ENCODE results near the gene SHLD2.

SHLD2 gene

DNA sequence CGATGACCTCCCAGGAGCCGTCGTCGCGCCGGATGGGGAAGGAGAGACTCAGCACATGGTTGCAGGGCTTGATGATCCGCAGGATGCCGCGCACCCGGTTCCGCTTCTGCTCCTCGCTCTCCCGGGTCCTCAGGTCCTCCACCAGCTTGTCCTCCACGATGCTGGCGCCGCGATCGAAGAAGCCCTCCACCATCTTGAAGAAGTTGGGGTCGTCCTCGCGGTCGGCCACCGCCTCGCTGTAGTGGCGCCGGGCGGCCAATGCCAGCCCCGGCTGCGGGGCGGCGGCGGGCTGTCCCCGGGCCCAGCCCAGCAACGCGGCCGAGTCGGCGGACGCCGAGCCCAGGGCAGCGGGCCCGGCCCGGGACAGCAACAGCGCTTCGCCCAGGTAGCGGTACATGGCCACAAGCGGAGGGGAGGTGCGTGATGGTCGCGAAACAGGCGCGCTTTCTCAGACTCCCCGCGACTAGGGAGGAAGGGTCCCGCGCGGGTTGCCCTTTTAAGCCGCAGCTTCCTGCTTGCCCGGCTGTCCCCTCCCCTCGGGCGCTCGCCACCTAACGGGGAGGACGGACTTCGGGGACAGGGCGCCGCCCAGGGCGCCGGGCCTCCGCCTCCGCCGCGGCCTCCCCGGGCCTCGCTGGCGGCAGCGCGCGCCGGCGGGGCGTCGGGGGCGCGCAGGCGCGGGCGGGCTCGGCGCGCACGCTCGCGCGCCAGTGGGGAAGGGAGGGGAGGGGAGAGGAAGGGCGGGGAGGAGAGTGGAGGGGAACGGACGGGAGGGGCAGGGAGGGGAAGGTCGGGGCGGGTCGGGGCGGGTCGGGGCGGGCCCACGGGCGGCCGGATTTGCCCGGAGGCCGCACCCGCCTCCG, at the start of gene SHLD2, which contains the start of gene GLUD1:
TSS of gene SHLD2 (plus strand) at position 834 of the 863 bp plus-strand sequence. CDS start 56,149 bp downstream, outside the sequence.
TSS of gene GLUD1 (minus strand) at position 471 of the 863 bp plus-strand sequence. CDS start at position 397, 74 bp downstream.
- Histone ChIP-seq H3K4me3 (ENCODE audit: low read length) (peak within 1 kb of the TSS; percentile 89), H3K27ac (ENCODE audit: low read length) (no peak within 1 kb of the TSS), H3K9me3 (ENCODE audit: control insufficient read depth, low read depth, low read length) (no peaks in the 10 kb centered on the region), H3K27me3 (ENCODE audit: control insufficient read depth, insufficient read depth, low read length) (no peaks in the 10 kb centered on the region), H3K9ac (ENCODE audit: low read length) (peak within 1 kb of the TSS; percentile 65), H3K4me1 (ENCODE audit: control insufficient read depth, low read depth, low read length) (peaks cover 16% of the 10 kb centered on the region), H3K36me3 (ENCODE audit: control insufficient read depth, low read depth, low read length) (peaks cover 1% of the 10 kb centered on the region)

- Histone ChIP-seq H3K9me3 (ENCODE audit: control insufficient read depth, low read depth, low read length) (no peaks in the 10 kb centered on the region), H3K27me3 (ENCODE audit: control insufficient read depth, insufficient read depth, low read length) (no peaks in the 10 kb centered on the region), H3K36me3 (ENCODE audit: control insufficient read depth, low read depth, low read length) (peaks cover 12% of the 10 kb centered on the region), H3K4me3 (ENCODE audit: low read length) (no peak overlapping the region), H3K4me1 (ENCODE audit: control insufficient read depth, low read depth, low read length) (no peaks in the 10 kb centered on the region), H3K9ac (ENCODE audit: low read length) (no peak overlapping the region), H3K27ac (ENCODE audit: low read length) (no peak overlapping the region)
Measured at GRCh38 chr10:87045434-87045938, 49.5 kb upstream of the SHLD2 start.

DNA sequence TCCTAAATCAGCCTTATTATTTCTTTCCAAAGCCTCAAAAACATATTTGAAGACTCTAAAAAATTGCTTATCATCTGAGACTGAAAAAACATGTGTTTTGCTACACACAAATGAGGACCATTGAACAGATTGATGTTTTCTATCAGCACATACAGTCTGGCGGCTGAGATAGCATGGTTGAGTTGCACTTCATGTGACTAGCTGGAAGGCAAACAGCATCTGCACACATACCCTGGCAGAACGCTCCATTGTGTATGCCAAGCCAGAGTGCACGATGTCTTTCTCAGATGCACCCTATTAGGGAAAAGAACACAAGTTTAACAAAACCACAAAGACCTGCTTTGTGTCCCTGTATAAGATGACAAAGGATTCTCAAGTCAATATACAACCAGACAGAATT, 41.9 kb upstream of the SHLD2 start:
- H3K9ac ChIP-seq (ENCODE audit: low read length): no peak overlapping the region
- H3K27me3 ChIP-seq (ENCODE audit: control insufficient read depth, insufficient read depth, low read length): no peaks in the 10 kb centered on the region
- H3K36me3 ChIP-seq (ENCODE audit: control insufficient read depth, low read depth, low read length): peaks cover 40% of the 10 kb centered on the region

GRCh38 chr10:87053577-87054181, 41.3 kb upstream of the SHLD2 start:
- Histone ChIP-seq H3K36me3 (ENCODE audit: control insufficient read depth, low read depth, low read length) (peaks cover 45% of the 10 kb centered on the region), H3K27me3 (ENCODE audit: control insufficient read depth, insufficient read depth, low read length) (no peaks in the 10 kb centered on the region), H3K4me1 (ENCODE audit: control insufficient read depth, low read depth, low read length) (no peaks in the 10 kb centered on the region), H3K9ac (ENCODE audit: low read length) (no peak overlapping the region), H3K4me3 (ENCODE audit: low read length) (no peak overlapping the region), H3K27ac (ENCODE audit: low read length) (no peak overlapping the region), H3K9me3 (ENCODE audit: control insufficient read depth, low read depth, low read length) (no peaks in the 10 kb centered on the region)

More for the DNA sequence above, 41.9 kb upstream of the SHLD2 start:
- Histone ChIP-seq H3K9me3 (ENCODE audit: control insufficient read depth, low read depth, low read length) (no peaks in the 10 kb centered on the region), H3K4me3 (ENCODE audit: low read length) (no peak overlapping the region), H3K27ac (ENCODE audit: low read length) (no peak overlapping the region), H3K4me1 (ENCODE audit: control insufficient read depth, low read depth, low read length) (no peaks in the 10 kb centered on the region)

GRCh38 chr10:87054373-87055295, 40.4 kb upstream of the SHLD2 start:
- Histone ChIP-seq H3K9me3 (ENCODE audit: control insufficient read depth, low read depth, low read length) (no peaks in the 10 kb centered on the region), H3K4me1 (ENCODE audit: control insufficient read depth, low read depth, low read length) (no peaks in the 10 kb centered on the region), H3K27me3 (ENCODE audit: control insufficient read depth, insufficient read depth, low read length) (no peaks in the 10 kb centered on the region), H3K27ac (ENCODE audit: low read length) (no peak overlapping the region), H3K9ac (ENCODE audit: low read length) (no peak overlapping the region), H3K4me3 (ENCODE audit: low read length) (no peak overlapping the region), H3K36me3 (ENCODE audit: control insufficient read depth, low read depth, low read length) (peaks cover 51% of the 10 kb centered on the region)

GRCh38 chr10:87058171-87058570, 36.8 kb upstream of the SHLD2 start:
- H3K4me3 ChIP-seq (ENCODE audit: low read length): no peak overlapping the region
- no peaks in the 10 kb centered on the region for H3K27me3 ChIP-seq (ENCODE audit: control insufficient read depth, insufficient read depth, low read length)
- no peak overlapping the region for H3K27ac ChIP-seq (ENCODE audit: low read length)
- H3K9ac ChIP-seq (ENCODE audit: low read length): no peak overlapping the region
- no peaks in the 10 kb centered on the region for H3K4me1 ChIP-seq (ENCODE audit: control insufficient read depth, low read depth, low read length)
- H3K9me3 ChIP-seq (ENCODE audit: control insufficient read depth, low read depth, low read length): no peaks in the 10 kb centered on the region
- H3K36me3 ChIP-seq (ENCODE audit: control insufficient read depth, low read depth, low read length): peaks cover 58% of the 10 kb centered on the region

DNA sequence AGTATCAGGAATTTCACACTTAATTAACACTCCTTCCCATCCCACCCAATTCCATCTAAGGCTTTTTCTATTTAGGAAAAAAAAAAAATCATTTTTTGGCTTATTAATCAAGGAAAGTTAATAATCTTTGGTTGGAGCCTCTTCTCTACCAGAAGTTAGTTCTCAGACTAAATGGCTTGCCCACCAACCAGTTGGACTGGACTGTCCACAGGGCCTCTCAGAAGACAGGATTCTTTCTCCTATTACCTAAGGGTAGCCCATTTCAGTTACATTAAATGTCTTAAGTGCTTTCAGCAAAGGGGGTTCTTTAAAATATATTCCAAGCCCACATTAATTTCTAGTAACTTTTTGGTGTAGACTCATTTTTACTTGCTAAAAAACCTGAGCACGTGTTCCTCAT, 35.6 kb upstream of the SHLD2 start:
- no peak overlapping the region for H3K9ac ChIP-seq (ENCODE audit: low read length)
- no peaks in the 10 kb centered on the region for H3K27me3 ChIP-seq (ENCODE audit: control insufficient read depth, insufficient read depth, low read length)
- no peak overlapping the region for H3K27ac ChIP-seq (ENCODE audit: low read length)
- H3K36me3 ChIP-seq (ENCODE audit: control insufficient read depth, low read depth, low read length): peaks cover 54% of the 10 kb centered on the region
- no peak overlapping the region for H3K4me3 ChIP-seq (ENCODE audit: low read length)
- no peaks in the 10 kb centered on the region for H3K9me3 ChIP-seq (ENCODE audit: control insufficient read depth, low read depth, low read length)
- no peaks in the 10 kb centered on the region for H3K4me1 ChIP-seq (ENCODE audit: control insufficient read depth, low read depth, low read length)

DNA sequence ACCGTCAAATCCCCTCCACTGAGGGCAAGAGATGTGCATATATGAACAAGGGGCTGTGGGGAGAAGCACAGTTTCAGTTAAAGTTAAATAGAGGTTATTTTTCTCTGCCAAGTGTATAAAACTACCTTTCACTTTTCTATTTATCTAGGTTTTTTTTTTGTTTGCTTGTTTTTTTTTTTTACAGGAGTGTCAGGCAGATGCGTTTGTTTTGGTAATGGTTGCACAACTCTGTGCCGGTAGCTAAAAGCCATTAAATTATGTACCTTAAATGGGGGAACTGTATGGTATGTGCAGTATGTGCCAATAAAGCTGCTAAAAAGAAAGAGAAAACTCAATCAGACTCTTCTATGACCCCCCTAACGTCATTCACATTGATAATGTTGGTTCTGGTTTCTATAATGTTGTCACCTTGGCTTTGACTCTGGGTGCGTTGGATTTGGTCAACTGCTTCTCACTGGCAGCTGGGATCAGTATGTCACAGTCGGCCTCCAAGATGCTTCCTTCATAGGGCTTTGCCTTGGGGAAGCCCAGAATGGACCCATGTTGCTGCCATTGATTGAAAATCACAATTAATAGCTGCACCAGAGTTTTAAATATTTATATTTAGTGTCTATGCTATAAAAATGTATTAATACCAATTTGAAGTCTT, 34.6 kb upstream of the SHLD2 start:
- H3K4me3 ChIP-seq (ENCODE audit: low read length): no peak overlapping the region
- H3K4me1 ChIP-seq (ENCODE audit: control insufficient read depth, low read depth, low read length): no peaks in the 10 kb centered on the region
- no peak overlapping the region for H3K9ac ChIP-seq (ENCODE audit: low read length)
- H3K27me3 ChIP-seq (ENCODE audit: control insufficient read depth, insufficient read depth, low read length): no peaks in the 10 kb centered on the region
- H3K36me3 ChIP-seq (ENCODE audit: control insufficient read depth, low read depth, low read length): peaks cover 62% of the 10 kb centered on the region
- H3K27ac ChIP-seq (ENCODE audit: low read length): no peak overlapping the region
- H3K9me3 ChIP-seq (ENCODE audit: control insufficient read depth, low read depth, low read length): no peaks in the 10 kb centered on the region

GRCh38 chr10:87064651-87065050, 30.4 kb upstream of the SHLD2 start:
- Histone ChIP-seq H3K9ac (ENCODE audit: low read length) (no peak overlapping the region), H3K27me3 (ENCODE audit: control insufficient read depth, insufficient read depth, low read length) (no peaks in the 10 kb centered on the region), H3K4me1 (ENCODE audit: control insufficient read depth, low read depth, low read length) (no peaks in the 10 kb centered on the region), H3K4me3 (ENCODE audit: low read length) (no peak overlapping the region), H3K9me3 (ENCODE audit: control insufficient read depth, low read depth, low read length) (no peaks in the 10 kb centered on the region), H3K36me3 (ENCODE audit: control insufficient read depth, low read depth, low read length) (peaks cover 68% of the 10 kb centered on the region), H3K27ac (ENCODE audit: low read length) (no peak overlapping the region)

DNA sequence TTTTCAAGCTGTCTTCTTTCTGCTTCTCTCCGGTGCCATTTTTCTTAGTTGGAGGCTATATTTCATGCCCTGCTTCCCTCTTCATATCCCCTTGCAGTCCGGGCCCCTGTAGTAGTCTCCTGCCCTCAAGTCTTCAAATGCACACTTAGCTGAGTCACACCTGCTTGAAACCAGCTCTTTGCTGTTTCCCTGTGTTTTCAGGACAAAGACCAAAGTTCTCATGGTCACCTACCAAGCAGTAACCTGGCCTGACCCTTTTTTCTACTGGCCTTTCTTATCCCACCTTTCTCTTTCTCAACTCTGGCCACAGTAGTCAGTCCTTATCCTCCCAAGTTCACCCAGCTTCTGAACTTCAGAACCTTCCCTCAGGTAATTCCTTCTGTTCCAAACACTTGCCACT, 28.8 kb upstream of the SHLD2 start:
- Histone ChIP-seq H3K9ac (ENCODE audit: low read length) (no peak overlapping the region), H3K9me3 (ENCODE audit: control insufficient read depth, low read depth, low read length) (no peaks in the 10 kb centered on the region), H3K27ac (ENCODE audit: low read length) (no peak overlapping the region), H3K4me3 (ENCODE audit: low read length) (no peak overlapping the region), H3K4me1 (ENCODE audit: control insufficient read depth, low read depth, low read length) (no peaks in the 10 kb centered on the region), H3K36me3 (ENCODE audit: control insufficient read depth, low read depth, low read length) (peaks cover 56% of the 10 kb centered on the region), H3K27me3 (ENCODE audit: control insufficient read depth, insufficient read depth, low read length) (no peaks in the 10 kb centered on the region)

Measured in iPS-18a (cell line).